GM21825 (cell line): ENCODE measurements around the gene ZNF212.

Experiments
- ATAC-seq: cut with Tn5 transposase; IDR thresholded peaks from one replicate; pipeline ENCODE4 v1.9.1; 2021; ENCODE audit warnings: mild to moderate bottlenecking, moderate library complexity; ENCODE audit not compliant: unreplicated experiment

The ZNF212 gene

DNA sequence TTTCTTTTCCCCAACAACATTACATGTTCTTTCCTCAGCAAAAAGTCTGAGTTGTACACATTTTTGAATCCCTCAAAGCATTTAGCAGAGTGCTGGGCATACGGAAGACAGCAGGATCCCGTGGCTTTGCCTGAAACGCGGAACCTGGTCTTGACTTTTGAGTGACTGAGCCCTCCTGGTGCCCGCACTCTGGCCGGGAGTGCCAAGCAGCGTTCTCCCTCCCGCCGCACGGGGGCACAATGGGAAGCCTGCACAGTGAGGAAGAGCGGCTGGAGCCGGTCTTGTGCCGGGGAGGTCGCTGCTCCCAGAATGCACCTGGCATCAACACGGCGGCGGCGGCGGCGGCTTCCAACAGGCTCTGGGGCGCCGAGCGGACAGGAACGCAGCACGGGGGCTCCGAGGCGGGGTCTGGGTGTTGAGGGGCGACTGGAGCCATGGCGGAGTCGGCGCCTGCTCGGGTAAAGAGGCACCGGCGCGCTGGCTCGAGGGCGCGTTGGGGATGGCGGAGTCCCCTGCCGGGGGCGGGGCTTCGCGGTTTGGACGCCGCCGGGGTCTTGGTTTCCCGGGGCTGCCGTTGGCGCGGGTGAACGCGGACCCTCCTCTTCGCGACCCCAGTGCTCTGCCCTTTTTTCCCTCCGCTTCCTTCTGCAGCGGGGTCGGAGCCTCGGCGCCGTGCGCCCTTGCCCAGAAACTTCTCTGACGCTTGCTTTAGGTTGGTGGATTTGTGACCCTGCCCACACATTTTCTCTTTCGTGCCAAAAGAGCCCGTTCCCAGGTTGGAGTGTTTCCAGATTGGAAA lies at the start of gene ZNF212:
TSS of gene ZNF212 (plus strand) at position 307 of the 799 bp plus-strand sequence. CDS start at position 435, 128 bp downstream.
- peak; percentile 100 for ATAC-seq

- ATAC-seq: no peak
Observed at GRCh38 chr7:149191851-149192250, 47.6 kb upstream of the ZNF212 start.

- ATAC-seq: no peak
Observed at GRCh38 chr7:149194799-149195179, 44.7 kb upstream of the ZNF212 start.

DNA sequence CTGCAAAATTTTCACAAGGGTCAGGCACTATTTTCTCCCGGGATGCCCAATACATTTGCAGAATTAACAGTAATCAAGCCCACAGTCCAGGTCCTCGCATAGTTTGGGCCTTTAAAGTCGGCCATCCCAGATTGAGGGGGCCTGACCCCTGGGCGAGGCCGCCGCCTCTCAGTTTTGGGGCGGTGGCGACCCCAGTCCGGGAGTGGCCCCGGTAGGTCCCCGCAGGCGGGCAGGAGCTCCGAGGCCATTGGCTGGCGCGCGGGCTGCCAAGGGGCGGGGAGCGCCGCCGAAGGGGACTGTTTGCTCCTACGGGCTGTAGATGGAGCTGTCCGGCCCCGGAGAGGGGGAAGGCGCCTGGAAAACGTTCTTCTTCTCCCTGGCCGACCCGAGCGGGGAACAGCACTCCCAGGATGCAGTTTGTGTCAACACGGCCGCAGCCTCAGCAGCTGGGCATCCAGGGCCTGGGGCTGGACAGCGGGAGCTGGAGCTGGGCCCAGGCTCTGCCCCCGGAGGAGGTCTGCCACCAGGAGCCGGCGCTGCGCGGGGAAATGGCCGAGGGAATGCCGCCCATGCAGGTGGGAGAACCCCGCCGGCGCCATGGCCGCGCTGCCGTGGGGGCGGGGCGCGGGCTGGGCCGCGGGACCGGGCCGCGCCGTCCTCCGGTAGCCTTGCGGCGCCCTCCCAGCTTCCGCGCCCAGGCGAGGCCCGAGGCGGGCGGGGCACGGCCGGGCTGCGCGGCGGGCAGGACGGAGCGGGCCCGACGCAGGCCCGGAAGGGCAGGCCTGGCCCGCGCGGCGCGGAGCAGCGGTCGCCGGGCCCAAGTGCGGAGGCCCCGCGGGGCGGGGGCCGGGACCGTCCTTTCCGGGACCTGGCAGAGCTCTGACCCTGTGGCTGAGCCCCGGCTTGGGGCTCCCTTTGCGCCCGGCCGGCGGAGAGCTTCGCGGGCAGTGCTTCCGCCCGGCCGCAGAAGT lies 44.0 kb upstream of the ZNF212 start, which contains the start of gene ZNF282:
TSS of gene ZNF282 (plus strand) at position 367 of the 971 bp plus-strand sequence. CDS start at position 411, 44 bp downstream.
- ATAC-seq: peak; percentile 94

GRCh38 chr7:149196151-149196704 lies 43.2 kb upstream of the ZNF212 start:
- ATAC-seq: no peak

DNA sequence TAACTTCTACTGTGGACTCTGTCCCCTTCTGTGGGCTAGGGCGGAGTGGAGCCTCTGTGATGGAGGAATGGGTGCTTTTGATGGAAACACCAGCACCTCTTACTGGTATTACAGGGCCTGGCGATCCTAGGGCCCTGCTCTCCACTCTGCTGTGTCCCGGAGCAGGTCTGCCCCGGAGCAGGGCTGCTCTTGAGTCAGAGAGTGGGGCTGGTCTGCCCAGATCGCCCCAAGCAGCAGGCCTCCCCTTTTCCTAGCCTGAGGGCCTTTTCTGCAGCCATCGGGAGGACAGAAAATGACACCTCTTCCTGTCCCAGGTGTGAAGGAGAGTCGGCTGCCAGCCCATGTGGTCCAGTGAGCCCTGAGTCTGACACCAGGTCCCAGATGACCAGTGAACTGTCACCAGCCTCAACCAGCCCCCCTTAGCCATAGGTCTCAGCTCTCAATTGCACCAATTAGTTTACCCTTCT lies 42.7 kb upstream of the ZNF212 start:
- no peak for ATAC-seq

GRCh38 chr7:149197675-149198074 lies 41.8 kb upstream of the ZNF212 start:
- no peak for ATAC-seq

DNA sequence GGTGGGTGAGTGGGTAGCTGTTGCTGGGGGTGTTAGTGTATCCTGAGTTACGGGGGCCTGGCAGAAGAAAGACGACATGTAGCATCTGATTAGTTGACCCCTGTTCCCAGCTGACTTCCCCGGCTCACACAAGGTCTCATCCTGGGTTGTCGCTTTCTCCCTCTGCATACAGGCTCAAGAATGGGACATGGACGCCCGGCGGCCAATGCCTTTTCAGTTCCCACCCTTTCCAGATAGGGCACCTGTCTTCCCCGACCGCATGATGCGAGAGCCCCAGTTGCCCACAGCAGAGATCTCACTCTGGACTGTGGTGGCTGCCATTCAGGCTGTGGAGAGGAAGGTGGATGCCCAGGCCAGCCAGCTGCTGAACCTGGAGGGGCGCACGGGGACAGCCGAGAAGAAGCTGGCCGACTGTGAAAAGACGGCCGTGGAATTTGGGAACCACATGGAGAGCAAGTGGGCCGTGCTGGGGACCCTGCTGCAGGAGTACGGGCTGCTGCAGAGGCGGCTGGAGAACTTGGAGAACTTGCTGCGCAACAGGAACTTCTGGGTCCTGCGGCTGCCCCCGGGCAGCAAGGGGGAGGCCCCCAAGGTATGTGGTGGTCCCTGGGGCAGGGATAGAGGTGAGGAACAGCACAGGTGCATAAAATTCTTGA lies 41.2 kb upstream of the ZNF212 start:
- ATAC-seq: no peak

GRCh38 chr7:149199234-149199995 lies 40.0 kb upstream of the ZNF212 start:
- ATAC-seq: no peak

DNA sequence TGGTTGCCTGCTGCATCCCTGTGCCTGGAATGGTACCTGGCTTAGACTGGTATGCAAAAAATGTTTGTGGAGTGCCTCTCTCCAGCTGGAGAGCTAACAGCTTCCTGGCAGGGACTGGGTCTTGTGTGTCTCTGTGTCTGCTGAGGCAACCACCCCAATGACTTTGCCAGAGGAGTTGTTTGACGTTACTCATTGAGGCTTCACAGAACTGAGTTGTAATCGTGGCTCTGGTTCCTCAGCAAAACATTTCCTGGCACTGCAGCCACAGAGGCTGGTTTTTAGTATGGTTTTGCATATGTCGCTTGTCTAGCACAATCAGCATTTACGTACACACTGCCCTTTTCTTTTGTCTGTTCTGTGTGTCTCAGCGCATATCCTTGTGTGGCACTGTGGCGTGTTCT lies 36.6 kb upstream of the ZNF212 start:
- no peak for ATAC-seq

- no peak for ATAC-seq
Observed at GRCh38 chr7:149205690-149206381, 33.6 kb upstream of the ZNF212 start.

DNA sequence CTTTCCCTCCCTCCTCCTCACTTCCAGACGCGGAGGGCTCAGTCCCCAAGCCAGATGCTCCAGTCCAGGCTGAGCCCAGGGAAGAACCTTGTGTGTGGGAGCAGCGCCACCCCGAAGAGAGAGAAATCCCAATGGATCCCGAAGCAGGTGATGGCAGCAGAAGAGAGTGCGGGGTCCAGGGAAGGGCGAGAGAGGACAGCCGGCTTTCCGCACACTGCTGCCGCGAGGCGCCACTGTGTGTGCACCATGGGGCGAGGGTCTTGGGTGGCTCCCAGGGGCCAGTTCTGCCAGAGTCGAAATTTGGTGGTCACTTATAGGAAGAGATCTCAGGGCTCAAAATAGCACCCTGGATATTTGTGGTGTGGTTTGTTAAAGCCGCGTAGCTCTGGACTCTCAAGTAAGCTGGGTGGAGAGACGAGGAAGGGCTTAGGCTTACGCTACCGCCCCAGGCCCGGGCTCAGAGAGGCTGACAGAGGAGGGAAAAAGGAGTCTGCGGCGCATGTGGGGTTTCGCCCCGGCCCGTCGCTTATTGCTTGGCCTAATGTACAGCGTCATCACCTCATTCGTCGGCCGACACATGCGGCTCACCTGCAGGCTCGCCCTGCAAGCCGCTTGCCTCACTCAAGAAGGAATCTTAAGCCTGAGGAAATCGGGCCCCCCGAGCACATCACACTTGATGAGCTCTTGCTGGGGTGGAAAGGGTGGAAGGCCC lies 32.0 kb upstream of the ZNF212 start:
- ATAC-seq: no peak

DNA sequence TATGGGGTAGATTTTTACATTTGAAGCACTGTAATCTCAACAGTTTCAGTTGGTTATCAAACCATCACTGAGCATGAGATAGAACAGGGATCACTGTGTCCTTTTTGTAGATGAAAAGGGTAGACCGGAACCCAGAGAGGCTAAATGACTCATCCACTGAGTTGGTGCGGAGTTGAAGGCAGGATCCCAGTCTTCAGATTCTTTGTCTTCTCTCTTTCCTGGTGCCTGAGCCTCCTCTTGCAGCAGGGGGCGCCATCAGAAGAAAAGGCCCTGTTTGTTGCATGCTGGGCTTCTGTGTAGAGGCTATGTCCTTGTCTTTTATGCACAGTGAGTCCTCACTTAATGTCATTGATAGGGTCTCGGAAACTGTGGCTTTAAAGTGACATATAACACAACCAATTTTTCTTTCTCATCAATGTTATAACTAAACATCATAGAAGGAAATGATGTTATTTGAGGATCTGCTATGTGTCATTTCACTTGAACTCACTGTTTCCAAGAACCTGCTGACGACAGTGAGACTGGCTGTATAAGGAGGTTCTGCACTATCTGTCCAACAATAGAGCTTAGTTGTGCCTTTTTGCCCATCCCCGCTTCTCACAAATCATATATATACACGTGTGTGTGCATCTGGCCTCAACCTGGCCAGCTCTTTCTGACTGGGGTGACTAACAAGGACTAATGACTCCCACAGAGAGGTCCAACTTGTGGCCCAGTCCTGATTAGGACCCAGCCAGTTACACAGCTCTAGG lies 29.8 kb upstream of the ZNF212 start:
- no peak for ATAC-seq

GRCh38 chr7:149210551-149210950 lies 28.9 kb upstream of the ZNF212 start:
- no peak for ATAC-seq

GRCh38 chr7:149214020-149214720 lies 25.3 kb upstream of the ZNF212 start:
- ATAC-seq: no peak

DNA sequence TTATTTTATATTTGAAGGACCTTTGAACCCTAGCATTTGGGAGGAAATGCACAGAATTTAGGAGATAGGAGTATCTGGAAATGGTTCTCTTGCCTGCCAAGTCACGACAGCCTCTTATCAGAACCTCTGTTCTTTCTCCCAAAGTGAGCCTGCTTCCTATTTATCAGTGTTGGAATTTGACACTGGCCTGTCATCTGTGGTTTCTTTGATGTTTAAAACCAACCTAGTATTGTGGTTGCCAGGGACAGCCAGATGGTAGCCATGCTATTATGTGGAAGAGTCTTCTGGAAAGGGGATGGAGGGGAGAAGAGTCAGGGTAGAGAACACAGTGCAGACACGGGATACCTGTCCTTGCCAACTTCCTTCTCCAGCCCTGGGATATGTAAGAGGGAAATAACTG lies 23.0 kb upstream of the ZNF212 start:
- ATAC-seq: no peak

DNA sequence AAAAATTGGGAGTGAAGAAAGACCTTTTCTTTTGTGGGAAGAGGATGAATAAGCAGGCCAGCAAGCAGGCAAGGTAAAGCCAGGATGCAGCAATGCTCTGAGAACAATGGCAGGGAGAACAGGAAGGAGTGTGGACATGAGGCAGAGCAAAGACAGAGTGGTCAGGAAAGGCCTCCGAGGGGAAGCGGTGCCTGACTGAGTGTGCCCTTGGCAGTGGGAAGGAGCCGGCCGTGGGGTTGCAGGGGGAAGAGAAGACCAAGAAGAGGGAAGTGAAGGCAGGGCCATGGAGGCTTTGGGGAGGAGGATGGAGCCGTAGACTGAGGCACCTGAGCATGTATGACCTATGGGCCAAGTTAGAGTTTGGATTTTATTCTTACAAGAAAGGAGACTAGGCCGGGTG lies 21.9 kb upstream of the ZNF212 start:
- ATAC-seq: no peak
